PFSK-1 (cell line): ENCODE measurements around the gene DDX24.

Source experiments
- FOXP2 ChIP-seq: optimal IDR thresholded peaks from 2 replicates; pipeline ENCODE3; 2011; ENCODE audit warnings: borderline replicate concordance, control low read depth, inconsistent platforms; ENCODE audit not compliant: insufficient read depth; ENCODE audit errors: extremely low read length, extremely low read depth
- POLR2AphosphoS5 ChIP-seq: IDR thresholded peaks from 2 replicates; pipeline ENCODE4 v1.6.1; 2012; ENCODE audit warnings: low read depth, mild to moderate bottlenecking, control low read depth, low read length, moderate library complexity
- REST ChIP-seq, 2 experiments: IDR thresholded peaks; 2 replicates each; pipeline versions ENCODE4 v1.6.1 to v1.8.0; 2011 to 2012; ENCODE audit warnings: low read depth in 2 of 2, low read length in 2 of 2, control low read depth in 1 of 2, inconsistent platforms in 1 of 2, mild to moderate bottlenecking in 1 of 2, moderate library complexity in 1 of 2; ENCODE audit not compliant: insufficient read depth in 1 of 2
- SIN3A ChIP-seq: IDR thresholded peaks from 2 replicates; pipeline ENCODE4 v1.6.1; 2012; ENCODE audit warnings: mild to moderate bottlenecking, low read length, moderate library complexity, borderline replicate concordance; ENCODE audit not compliant: insufficient read depth
- TAF1 ChIP-seq: IDR thresholded peaks from 2 replicates; pipeline ENCODE4 v1.6.1; 2012; ENCODE audit warnings: low read length, control low read depth, borderline replicate concordance; ENCODE audit not compliant: insufficient read depth

Gene DDX24

GRCh38 chr14:94040796-94041195 lies 40.2 kb downstream of the DDX24 start:
- TF ChIP-seq TAF1 (no peak), SIN3A (no peak), POLR2AphosphoS5 (no peak), FOXP2 (no peak)

- TF ChIP-seq REST (IDR thresholded peaks at IDR 0.05; ENCODE audit: insufficient read depth in 1 of 2, low read depth in 2 of 2, low read length in 2 of 2) (no peak), FOXP2 (no peak), POLR2AphosphoS5 (no peak), SIN3A (no peak), TAF1 (no peak)
Observed at GRCh38 chr14:94040247-94040646, 40.8 kb downstream of the DDX24 start.

- TF ChIP-seq POLR2AphosphoS5 = no peak
- TF ChIP-seq REST (IDR thresholded peaks at IDR 0.05; ENCODE audit: insufficient read depth in 1 of 2, low read depth in 2 of 2, low read length in 2 of 2) = no peak
- no peak for TF ChIP-seq TAF1
- TF ChIP-seq SIN3A = no peak
- TF ChIP-seq FOXP2 = no peak
Observed at GRCh38 chr14:94038921-94039629, 41.9 kb downstream of the DDX24 start.

GRCh38 chr14:94038510-94038909 lies 42.5 kb downstream of the DDX24 start:
- TF ChIP-seq POLR2AphosphoS5 = no peak
- no peak for TF ChIP-seq REST (IDR thresholded peaks at IDR 0.05; ENCODE audit: insufficient read depth in 1 of 2, low read depth in 2 of 2, low read length in 2 of 2)
- no peak for TF ChIP-seq SIN3A
- TF ChIP-seq FOXP2 = no peak
- TF ChIP-seq TAF1 = no peak

GRCh38 chr14:94037954-94038353 lies 43.0 kb downstream of the DDX24 start:
- TF ChIP-seq REST (IDR thresholded peaks at IDR 0.05; ENCODE audit: insufficient read depth in 1 of 2, low read depth in 2 of 2, low read length in 2 of 2) (no peak), FOXP2 (no peak), SIN3A (no peak), TAF1 (no peak), POLR2AphosphoS5 (no peak)
